Measurements from ENCODE around the gene NIT1. TPM values are rescaled to one million over a fixed set of nuclear protein-coding genes. Genes with fewer than 3 reads are reported as not detected.
A peak's percentile ranks its signal among the peaks of the same experiment; 100 is the strongest.

The NIT1 gene
- 58.6 and 59.0 TPM in 2 replicates for total RNA-seq
- long read RNA-seq, transcript NIT1-203 (7 exons, 1,362 nt): major isoform, 61 of 84 reads
- long read RNA-seq, partial matches to known transcripts: 1 of 84 reads
- long read RNA-seq, other reads (novel, unspliced or antisense): 16 of 84 reads

GRCh38 chr1:161117759-161118581 lies at the start of gene NIT1, which contains the start of gene PFDN2:
TSS of gene NIT1 (plus strand) at chr1:161118105. CDS start at chr1:161118177, 72 bp downstream.
TSS of gene PFDN2 (minus strand) at chr1:161118037. CDS start at chr1:161118026, 11 bp downstream.
- peak within 1 kb of the TSS; percentile 97 for H3K27ac Mint-ChIP-seq
- DNase-seq (ENCODE audit: low spot score, unreplicated experiment): peak; percentile 82
- no peaks in the 10 kb centered on the region for H3K27me3 Mint-ChIP-seq
- no peaks in the 10 kb centered on the region for H3K9me3 Mint-ChIP-seq (ENCODE audit: low read depth)
- H3K36me3 Mint-ChIP-seq (ENCODE audit: insufficient read depth): peaks cover 12% of the 10 kb centered on the region
- TF ChIP-seq CTCF (IDR thresholded peaks at IDR 0.05; ENCODE audit: unreplicated experiment): no peak
- H3K4me1 Mint-ChIP-seq (ENCODE audit: low read depth): peaks cover 24% of the 10 kb centered on the region
- peak within 1 kb of the TSS; percentile 95 for H3K4me3 Mint-ChIP-seq (ENCODE audit: low read depth)

DNA sequence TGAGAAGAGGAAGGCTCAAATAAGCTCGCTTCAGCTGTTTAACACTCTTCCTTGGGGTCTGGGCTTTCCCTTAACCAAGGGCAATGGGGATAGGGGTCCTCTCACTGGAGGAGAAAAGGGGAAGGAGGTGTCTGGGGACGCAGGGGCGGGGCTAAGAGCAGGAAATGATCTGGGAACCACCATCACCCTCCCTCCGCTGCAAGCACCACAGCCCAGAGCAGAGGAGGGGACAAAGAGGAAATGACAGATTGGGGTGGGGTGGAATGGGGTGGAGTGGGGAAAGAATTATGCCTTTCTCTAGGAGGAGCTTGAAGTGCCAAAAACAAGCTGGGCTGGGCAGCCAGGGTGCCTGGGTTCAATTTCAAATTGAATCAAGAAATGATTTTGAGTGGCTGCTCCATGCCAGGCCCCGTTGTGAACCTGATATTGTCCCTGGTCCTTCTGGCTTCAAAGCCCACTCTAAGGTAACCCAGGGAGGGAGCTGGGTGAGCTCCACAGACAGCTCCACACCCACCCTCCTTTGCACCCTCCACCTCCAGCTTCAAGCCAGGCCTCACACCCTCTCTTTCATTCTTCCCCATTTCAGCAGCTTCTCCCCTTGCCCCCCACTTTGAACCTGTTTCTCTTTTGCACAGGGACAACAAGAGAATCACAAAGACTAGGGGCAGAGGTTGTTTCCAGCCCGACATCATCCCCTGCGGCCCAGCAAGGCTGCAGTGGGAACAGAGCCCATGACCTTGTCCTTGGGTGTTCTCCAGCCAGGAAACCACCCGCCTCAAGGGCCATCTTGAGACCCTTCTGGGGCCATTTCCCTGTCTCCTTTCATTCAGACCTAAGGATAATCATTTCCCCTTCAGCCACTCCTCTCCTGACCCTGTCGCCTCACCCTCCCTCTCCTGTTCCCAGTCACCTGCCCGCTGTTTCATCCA lies 49.3 kb upstream of the NIT1 start:
- Mint-ChIP-seq H3K36me3 (ENCODE audit: insufficient read depth) (no peaks in the 10 kb centered on the region), H3K27ac (no peak overlapping the region), H3K27me3 (peaks cover 19% of the 10 kb centered on the region), H3K4me1 (ENCODE audit: low read depth) (peaks cover 7% of the 10 kb centered on the region), H3K4me3 (ENCODE audit: low read depth) (no peak overlapping the region), H3K9me3 (ENCODE audit: low read depth) (no peaks in the 10 kb centered on the region)
- TF ChIP-seq CTCF (IDR thresholded peaks at IDR 0.05; ENCODE audit: unreplicated experiment): no peak
- DNase-seq (ENCODE audit: low spot score, unreplicated experiment): no peak

GRCh38 chr1:161069241-161069640 lies 48.7 kb upstream of the NIT1 start:
- peaks cover 13% of the 10 kb centered on the region for H3K27me3 Mint-ChIP-seq
- H3K9me3 Mint-ChIP-seq (ENCODE audit: low read depth): no peaks in the 10 kb centered on the region

DNA sequence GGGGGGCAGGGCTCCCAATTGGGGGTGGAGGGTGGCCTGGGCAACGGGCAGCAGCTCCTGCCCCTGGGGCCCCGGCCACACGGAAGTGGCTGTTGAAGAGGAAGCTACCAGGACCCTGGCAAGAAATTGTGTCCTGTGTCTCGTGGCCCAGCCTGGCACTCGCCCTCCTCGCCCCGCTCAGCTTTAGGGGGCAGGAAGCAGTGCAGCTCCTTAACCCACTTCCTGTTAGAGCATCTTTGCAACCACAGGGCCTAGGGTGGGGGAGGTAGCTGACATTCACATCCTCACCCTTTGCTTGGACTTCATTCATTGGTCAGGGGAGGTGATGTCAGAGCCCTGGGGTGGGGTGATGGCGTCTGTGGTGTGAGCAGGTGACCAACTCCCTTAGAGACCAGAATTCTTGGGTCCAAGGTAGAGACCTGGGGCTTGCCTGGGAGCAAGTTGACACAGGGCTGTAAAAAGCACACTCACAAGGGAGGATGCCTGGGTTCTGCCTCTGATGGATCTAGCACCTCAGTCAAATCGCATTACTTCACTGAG lies 48.1 kb upstream of the NIT1 start, which contains the start of gene ARHGAP30:
Gene ARHGAP30 (minus strand): TSS at position 161 of the 540 bp plus-strand sequence. CDS start 267 bp downstream, outside the sequence.
- H3K27ac Mint-ChIP-seq: no peak within 1 kb of the TSS
- peaks cover 7% of the 10 kb centered on the region for H3K4me1 Mint-ChIP-seq (ENCODE audit: low read depth)
- H3K9me3 Mint-ChIP-seq (ENCODE audit: low read depth): no peaks in the 10 kb centered on the region
- H3K36me3 Mint-ChIP-seq (ENCODE audit: insufficient read depth): no peaks in the 10 kb centered on the region
- no peak within 1 kb of the TSS for H3K4me3 Mint-ChIP-seq (ENCODE audit: low read depth)
- DNase-seq (ENCODE audit: low spot score, unreplicated experiment): no peak
- TF ChIP-seq CTCF (IDR thresholded peaks at IDR 0.05; ENCODE audit: unreplicated experiment): no peak
- peaks cover 8% of the 10 kb centered on the region for H3K27me3 Mint-ChIP-seq

More at GRCh38 chr1:161069241-161069640, 48.7 kb upstream of the NIT1 start:
- peaks cover 7% of the 10 kb centered on the region for H3K4me1 Mint-ChIP-seq (ENCODE audit: low read depth)
- DNase-seq (ENCODE audit: low spot score, unreplicated experiment): no peak
- no peak overlapping the region for H3K27ac Mint-ChIP-seq
- no peak overlapping the region for H3K4me3 Mint-ChIP-seq (ENCODE audit: low read depth)
- no peak for TF ChIP-seq CTCF (IDR thresholded peaks at IDR 0.05; ENCODE audit: unreplicated experiment)
- H3K36me3 Mint-ChIP-seq (ENCODE audit: insufficient read depth): no peaks in the 10 kb centered on the region
